DND-41 (cell line): ENCODE measurements around the gene PYY.
"Not testable (repeated sequence)": the region's sequence is repeated elsewhere in the genome, so short reads cannot be mapped to it uniquely, and the experiment has no call there.

Source experiments
- ATAC-seq: fragments of 200-7000 bp; cut with Tn5 transposase; 3 replicates; pipeline ENCODE4 v1.9.1; 2021; ENCODE audit warnings: low read depth; ENCODE audit not compliant: insufficient read depth
- DNase-seq: peaks from one replicate; pipeline ENCODE4 v3.0.0-alpha.2; 2020
- H2AFZ ChIP-seq: 2 replicates; pipeline ENCODE4 v1.6.0; 2012; ENCODE audit warnings: low read depth, low read length
- H3K27ac ChIP-seq: 2 replicates; pipeline ENCODE4 v1.5.1; 2012; ENCODE audit warnings: low read length, inconsistent platforms
- H3K27me3 ChIP-seq: fragments of 200-600 bp; sonication (generic); 2 replicates; pipeline ENCODE4 v1.6.0; 2012; ENCODE audit warnings: low read length, mild to moderate bottlenecking, inconsistent platforms; ENCODE audit not compliant: insufficient read depth, poor library complexity
- H3K36me3 ChIP-seq: 2 replicates; pipeline ENCODE4 v1.5.1; 2012; ENCODE audit warnings: low read length, inconsistent platforms; ENCODE audit not compliant: insufficient read depth
- H3K4me1 ChIP-seq: 2 replicates; pipeline ENCODE4 v1.5.1; 2012; ENCODE audit warnings: mild to moderate bottlenecking, low read length; ENCODE audit not compliant: insufficient read depth
- H3K4me2 ChIP-seq: 2 replicates; pipeline ENCODE4 v1.6.0; 2012; ENCODE audit warnings: mild to moderate bottlenecking, moderate library complexity, low read length, inconsistent platforms; ENCODE audit not compliant: insufficient read depth
- H3K4me3 ChIP-seq, 2 experiments: fragments of 200-600 bp in 1 of 2; shearing (Covaris generic) in 1 of 2; 2 replicates each; pipeline ENCODE4 v1.5.1; 2012 to 2016; ENCODE audit warnings: inconsistent platforms in 2 of 2, low read length in 2 of 2, mild to moderate bottlenecking in 2 of 2, low read depth in 1 of 2, moderate library complexity in 1 of 2
- H3K79me2 ChIP-seq: 2 replicates; pipeline ENCODE4 v1.6.0; 2012; ENCODE audit warnings: low read length, inconsistent platforms; ENCODE audit not compliant: insufficient read depth
- H3K9ac ChIP-seq: 2 replicates; pipeline ENCODE4 v1.6.0; 2012; ENCODE audit warnings: low read depth, mild to moderate bottlenecking, inconsistent platforms, low read length, moderate library complexity
- H3K9me3 ChIP-seq: 2 replicates; pipeline ENCODE4 v1.5.1; 2012; ENCODE audit warnings: low read length, moderate library complexity, mild to moderate bottlenecking, inconsistent platforms; ENCODE audit not compliant: insufficient read depth, severe bottlenecking
- H4K20me1 ChIP-seq: 2 replicates; pipeline ENCODE4 v1.6.0; 2012; ENCODE audit warnings: low read length; ENCODE audit not compliant: insufficient read depth
- CTCF ChIP-seq: IDR thresholded peaks from 2 replicates; pipeline ENCODE4 v1.5.1; 2012; ENCODE audit warnings: borderline replicate concordance, low read length, moderate library complexity, mild to moderate bottlenecking; ENCODE audit not compliant: poor library complexity, severe bottlenecking; ENCODE audit errors: extremely low read depth
- EZH2 ChIP-seq: IDR thresholded peaks from 3 replicates; pipeline ENCODE4 v1.6.1; 2012; ENCODE audit warnings: borderline replicate concordance, low read depth, mild to moderate bottlenecking, moderate library complexity, low read length, inconsistent platforms; ENCODE audit not compliant: severe bottlenecking

Gene PYY

DNA sequence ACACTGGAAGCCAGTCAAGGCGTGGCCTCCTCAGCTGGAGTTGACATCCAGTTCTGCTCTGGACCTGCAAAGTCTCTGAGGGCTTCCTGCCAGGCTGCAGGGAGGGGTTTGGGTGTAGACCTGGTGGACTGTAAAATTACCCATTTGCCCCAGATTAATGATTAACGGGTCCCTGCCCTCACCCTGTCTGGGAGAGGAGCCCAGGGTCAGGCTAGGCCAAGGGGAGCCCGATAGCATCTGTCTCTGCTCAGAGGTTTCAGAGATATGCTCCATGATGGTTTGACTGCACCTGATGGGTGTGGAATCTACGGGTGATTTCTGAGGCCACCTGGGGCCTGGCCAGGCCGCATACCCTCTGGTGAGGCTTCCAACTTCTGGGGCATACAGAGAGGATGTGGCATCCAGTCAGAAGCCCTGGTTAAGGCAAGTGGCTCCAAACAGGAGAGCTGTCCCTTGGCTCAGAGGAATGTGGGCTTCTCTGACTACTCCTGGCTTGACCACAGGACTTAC, 22.6 kb downstream of the PYY start:
- ATAC-seq (no peak), DNase-seq (no peak)
- H3K36me3 ChIP-seq = no peaks in the 10 kb centered on the region
- no peak overlapping the region for H3K27ac ChIP-seq
- H2AFZ ChIP-seq = no peak overlapping the region
- no peaks in the 10 kb centered on the region for H3K4me1 ChIP-seq
- H3K9ac ChIP-seq = no peak overlapping the region
- H3K4me2 ChIP-seq = no peak overlapping the region
- H3K27me3 ChIP-seq = peaks cover 22% of the 10 kb centered on the region
- TF ChIP-seq EZH2 = no peak
- TF ChIP-seq CTCF = no peak
- H3K4me3 ChIP-seq = no peak overlapping the region
- no peaks in the 10 kb centered on the region for H4K20me1 ChIP-seq
- H3K79me2 ChIP-seq = no peaks in the 10 kb centered on the region
- no peaks in the 10 kb centered on the region for H3K9me3 ChIP-seq

DNA sequence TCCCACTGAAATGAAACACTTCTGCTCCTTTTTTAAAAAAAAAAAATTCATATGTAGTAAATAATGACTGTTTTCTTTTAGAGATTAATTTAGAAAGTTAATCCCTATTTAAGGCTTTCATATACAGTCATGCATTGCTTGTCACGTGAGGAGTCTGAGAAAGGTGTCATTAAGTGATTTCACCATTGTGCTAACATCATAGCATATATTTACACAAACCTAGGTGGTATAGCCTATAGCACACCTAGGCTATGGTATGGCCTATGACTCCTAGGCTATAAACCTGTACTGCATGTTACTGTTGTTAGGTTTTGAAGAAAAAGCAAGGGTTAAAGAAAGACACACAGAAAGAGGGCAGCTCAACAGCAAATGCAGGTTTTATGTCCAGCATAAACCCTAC, 25.1 kb downstream of the PYY start:
- Histone ChIP-seq H3K27me3 (peaks cover 24% of the 10 kb centered on the region), H3K36me3 (no peaks in the 10 kb centered on the region), H3K4me3 (no peak overlapping the region), H3K9ac (no peak overlapping the region), H3K4me1 (no peaks in the 10 kb centered on the region), H3K79me2 (no peaks in the 10 kb centered on the region), H3K9me3 (no peaks in the 10 kb centered on the region), H3K4me2 (no peak overlapping the region), H2AFZ (no peak overlapping the region), H3K27ac (no peak overlapping the region), H4K20me1 (no peaks in the 10 kb centered on the region)
- DNase-seq (no peak), ATAC-seq (no peak)
- TF ChIP-seq CTCF = no peak
- TF ChIP-seq EZH2 = no peak

DNA sequence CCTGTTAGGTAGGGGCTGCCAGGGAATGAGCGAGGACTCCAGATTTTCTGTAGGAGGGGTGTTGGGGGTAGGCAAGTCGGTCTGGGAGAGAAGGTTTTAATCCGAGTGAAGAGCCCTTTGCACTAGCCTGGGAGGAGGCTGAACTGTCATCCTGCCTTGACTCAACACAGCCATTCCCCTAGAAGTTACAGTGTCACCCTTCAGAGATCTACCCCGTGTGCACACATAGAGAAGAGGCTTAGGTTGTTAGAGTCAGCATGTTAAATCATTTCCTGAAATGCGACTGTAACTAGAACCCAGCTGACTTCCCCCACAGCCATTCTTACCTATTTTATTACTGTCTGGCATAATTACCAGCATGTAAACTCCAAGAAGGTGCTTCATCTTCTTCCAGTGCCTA, 25.8 kb downstream of the PYY start:
- not testable (repeated sequence) for H2AFZ ChIP-seq, H3K4me3 ChIP-seq, H3K4me1 ChIP-seq, H3K36me3 ChIP-seq, H3K9ac ChIP-seq, H3K9me3 ChIP-seq, ATAC-seq, H3K4me2 ChIP-seq, DNase-seq, H3K79me2 ChIP-seq, H3K27ac ChIP-seq, H4K20me1 ChIP-seq
- H3K27me3 ChIP-seq = peaks cover 31% of the 10 kb centered on the region
- peak; percentile 38 for TF ChIP-seq EZH2

- no peak for TF ChIP-seq CTCF
- H3K9ac ChIP-seq = no peak overlapping the region
- H3K27ac ChIP-seq = no peak overlapping the region
- H3K36me3 ChIP-seq = no peaks in the 10 kb centered on the region
- H4K20me1 ChIP-seq = no peaks in the 10 kb centered on the region
- H2AFZ ChIP-seq = no peak overlapping the region
- H3K79me2 ChIP-seq = no peaks in the 10 kb centered on the region
- H3K4me2 ChIP-seq = no peak overlapping the region
- ATAC-seq (no peak), DNase-seq (no peak)
- no peaks in the 10 kb centered on the region for H3K4me1 ChIP-seq
- no peak overlapping the region for H3K4me3 ChIP-seq
- H3K9me3 ChIP-seq = no peaks in the 10 kb centered on the region
- H3K27me3 ChIP-seq = peaks cover 32% of the 10 kb centered on the region
These were observed 26.5 kb downstream of the PYY start for GRCh38 chr17:43927060-43927864.
